ENCODE results near the gene GIGYF2.
"Not testable (repeated sequence)": the region's sequence is repeated elsewhere in the genome, so short reads cannot be mapped to it uniquely, and the experiment has no call there.

The GIGYF2 gene, protein sequence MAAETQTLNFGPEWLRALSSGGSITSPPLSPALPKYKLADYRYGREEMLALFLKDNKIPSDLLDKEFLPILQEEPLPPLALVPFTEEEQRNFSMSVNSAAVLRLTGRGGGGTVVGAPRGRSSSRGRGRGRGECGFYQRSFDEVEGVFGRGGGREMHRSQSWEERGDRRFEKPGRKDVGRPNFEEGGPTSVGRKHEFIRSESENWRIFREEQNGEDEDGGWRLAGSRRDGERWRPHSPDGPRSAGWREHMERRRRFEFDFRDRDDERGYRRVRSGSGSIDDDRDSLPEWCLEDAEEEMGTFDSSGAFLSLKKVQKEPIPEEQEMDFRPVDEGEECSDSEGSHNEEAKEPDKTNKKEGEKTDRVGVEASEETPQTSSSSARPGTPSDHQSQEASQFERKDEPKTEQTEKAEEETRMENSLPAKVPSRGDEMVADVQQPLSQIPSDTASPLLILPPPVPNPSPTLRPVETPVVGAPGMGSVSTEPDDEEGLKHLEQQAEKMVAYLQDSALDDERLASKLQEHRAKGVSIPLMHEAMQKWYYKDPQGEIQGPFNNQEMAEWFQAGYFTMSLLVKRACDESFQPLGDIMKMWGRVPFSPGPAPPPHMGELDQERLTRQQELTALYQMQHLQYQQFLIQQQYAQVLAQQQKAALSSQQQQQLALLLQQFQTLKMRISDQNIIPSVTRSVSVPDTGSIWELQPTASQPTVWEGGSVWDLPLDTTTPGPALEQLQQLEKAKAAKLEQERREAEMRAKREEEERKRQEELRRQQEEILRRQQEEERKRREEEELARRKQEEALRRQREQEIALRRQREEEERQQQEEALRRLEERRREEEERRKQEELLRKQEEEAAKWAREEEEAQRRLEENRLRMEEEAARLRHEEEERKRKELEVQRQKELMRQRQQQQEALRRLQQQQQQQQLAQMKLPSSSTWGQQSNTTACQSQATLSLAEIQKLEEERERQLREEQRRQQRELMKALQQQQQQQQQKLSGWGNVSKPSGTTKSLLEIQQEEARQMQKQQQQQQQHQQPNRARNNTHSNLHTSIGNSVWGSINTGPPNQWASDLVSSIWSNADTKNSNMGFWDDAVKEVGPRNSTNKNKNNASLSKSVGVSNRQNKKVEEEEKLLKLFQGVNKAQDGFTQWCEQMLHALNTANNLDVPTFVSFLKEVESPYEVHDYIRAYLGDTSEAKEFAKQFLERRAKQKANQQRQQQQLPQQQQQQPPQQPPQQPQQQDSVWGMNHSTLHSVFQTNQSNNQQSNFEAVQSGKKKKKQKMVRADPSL (N-terminal part only)

GRCh38 chr2:232697059-232697806 lies at the start of gene GIGYF2:
GIGYF2 (plus strand) TSS chr2:232697331; CDS start chr2:232735198, 37,867 bp downstream.
- DNase-seq, result peak; percentile 94

- no peak for DNase-seq
Measured at GRCh38 chr2:232649033-232649432, 48.1 kb upstream of the GIGYF2 start.

DNA sequence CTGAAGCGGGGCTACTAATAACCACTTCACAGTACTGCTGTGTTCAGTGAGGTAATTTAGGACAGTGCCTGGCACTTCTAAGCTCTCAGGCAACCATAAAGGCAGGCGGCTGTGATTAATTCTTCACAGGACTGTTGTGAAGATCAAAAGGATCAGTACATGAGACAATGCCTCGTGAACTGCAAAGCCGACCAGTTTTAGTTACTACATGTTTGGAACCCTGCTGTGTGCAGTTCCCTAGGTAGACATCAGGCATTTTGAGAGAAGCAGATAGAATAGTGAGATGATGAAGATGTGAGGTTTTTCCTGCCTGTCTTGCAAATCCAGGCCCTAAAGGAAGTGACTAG lies 44.7 kb upstream of the GIGYF2 start:
- DNase-seq, result no peak

DNA sequence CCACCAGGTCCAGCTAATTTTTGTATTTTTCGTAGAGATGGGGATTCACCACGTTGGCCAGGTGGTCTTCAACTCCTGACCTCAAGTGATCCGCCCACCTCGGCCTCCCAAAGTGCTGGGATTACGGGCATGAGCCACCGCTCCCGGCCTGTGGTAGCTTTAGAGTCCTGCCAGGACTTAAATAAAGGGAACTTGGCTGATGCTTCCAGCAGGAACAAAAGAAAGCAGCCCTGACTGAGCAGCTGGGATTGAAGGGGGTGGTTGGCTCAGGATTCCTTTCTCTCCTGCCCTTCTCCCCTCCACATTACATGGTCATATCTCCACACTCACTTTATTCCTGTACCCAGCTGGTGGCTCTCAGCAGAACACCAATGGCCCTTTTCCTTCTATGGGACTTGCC lies 43.7 kb upstream of the GIGYF2 start:
- no peak for DNase-seq

- DNase-seq, result no peak
Measured at GRCh38 chr2:232655392-232655791, 41.7 kb upstream of the GIGYF2 start.

DNA sequence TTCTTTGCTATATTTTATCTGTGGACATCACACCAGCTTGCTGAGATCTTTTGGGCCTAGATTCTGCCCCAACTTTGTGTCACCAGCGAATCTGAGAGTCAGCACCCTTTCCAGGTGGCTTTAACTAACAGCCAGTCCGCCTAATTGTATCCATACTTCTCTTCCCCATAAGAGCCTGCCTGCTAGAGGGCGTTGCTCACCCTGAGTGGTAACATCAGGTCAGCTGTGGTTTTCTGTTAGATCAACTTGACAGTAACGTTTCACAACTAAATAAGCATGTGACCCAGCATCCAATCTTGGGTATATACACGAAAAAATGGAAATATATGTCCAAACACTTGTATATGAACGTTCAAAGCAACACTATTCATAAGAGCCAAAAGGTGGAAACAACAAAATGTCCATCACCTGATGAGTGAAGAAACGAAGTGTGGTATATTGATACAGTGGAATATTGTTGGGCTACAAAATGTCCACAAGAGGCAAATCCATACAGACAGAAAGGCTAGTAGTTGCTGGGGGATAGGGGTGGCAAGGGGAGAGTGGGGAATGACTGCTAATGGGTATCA lies 38.8 kb upstream of the GIGYF2 start:
- DNase-seq, result no peak

GRCh38 chr2:232659359-232659758 lies 37.8 kb upstream of the GIGYF2 start:
- DNase-seq, result no peak

- DNase-seq, result no peak
Measured at GRCh38 chr2:232662486-232663260, 34.5 kb upstream of the GIGYF2 start.

- no peak for DNase-seq
Measured at GRCh38 chr2:232666051-232666805, 30.9 kb upstream of the GIGYF2 start.

DNA sequence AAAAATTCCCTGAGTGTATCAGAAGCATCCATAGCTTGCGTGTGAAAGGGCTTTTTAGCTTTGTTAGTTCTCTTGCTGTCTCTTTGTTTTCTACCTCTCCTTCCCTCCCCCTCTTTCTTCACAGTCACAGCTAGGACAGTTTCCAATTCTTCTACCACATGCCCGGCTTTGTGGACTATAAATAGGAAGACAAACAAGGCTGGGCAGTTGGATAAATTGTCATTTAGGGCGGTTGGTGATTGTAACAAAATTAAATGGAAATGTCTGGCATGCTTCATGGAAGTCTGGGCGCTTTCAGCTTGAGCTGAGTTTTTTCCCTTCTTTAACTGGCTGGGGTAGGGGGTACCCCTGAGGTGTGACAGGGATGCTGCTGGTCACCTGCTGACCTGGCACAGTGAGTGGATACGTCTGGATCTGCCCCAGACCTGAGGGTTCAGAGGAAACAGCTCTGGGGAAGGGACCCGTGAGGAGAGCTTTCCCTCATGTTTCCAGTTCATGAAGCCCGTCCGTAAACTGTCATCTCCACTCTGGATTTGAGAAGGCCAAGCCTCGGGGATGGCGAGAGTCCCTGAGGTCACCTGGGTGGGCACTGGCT lies 29.0 kb upstream of the GIGYF2 start:
- no peak for DNase-seq

DNA sequence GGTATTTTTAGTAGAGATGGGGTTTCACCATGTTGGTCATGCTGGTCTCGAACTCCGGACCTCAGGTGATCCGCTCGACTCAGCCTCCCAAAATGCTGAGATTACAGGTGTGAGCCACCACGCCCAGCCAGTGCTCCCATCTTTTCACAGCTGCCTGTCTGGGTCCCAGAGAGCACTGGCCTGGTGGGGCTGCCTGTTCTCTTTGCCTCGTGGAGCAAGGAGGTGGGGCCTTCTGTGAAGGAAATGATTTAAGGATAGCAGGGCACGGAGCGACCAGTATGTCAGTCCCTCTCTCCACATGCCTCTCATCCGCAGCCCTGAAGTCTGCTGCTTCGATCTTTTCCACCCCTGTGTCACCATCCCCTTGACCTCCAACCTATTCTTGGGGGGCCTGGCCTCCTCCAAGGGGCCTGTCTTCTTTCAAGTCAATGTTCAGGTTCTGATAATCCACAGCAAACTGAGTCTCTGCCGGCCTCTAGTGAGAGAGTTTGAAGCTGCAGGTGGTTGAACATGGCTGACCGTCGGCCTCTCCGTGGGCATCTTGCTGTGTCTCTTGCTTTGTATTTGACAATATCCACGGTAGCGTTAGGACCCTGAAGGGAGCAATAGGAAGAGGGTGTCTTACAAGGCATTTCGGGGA lies 28.2 kb upstream of the GIGYF2 start:
- no peak for DNase-seq

DNA sequence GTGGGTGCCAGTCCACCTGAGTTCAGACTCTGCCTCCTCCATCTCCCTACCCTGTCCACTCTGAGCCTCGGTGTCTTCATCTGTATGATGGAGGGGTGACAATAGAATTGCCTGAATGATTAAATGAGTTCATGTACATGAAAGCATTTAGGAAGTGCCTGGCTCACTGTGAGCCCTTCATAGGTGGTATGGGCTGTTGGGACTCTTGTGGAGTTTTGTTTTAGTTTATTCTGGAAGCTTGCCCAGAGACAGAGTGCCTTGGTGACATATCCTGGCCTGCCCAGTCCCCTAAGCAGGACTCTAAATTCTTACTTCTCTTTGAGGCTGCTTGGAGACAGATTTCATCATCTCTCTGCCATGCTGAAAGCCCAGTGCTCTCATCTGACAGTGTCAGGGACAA lies 24.5 kb upstream of the GIGYF2 start:
- no peak for DNase-seq

DNA sequence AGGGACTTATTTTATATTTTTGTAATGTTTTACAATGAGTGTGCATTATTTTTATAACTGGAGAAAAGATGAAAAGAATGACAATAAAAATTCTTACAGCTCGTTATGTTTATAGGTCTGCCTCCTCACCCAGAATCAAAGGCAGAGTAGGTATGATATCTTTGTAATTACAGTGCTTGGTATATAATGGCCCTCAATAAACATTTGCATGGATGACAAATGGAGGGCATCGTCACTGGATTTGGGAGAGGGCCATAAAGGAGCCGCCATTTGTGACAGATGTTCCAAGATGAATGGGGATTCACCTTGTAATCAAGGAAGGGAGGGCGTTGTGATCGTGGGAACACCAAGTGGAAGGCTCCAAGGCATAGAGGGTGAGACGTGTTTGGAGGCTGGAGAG lies 22.6 kb upstream of the GIGYF2 start:
- no peak for DNase-seq

- no peak for DNase-seq
Measured at GRCh38 chr2:232675381-232675780, 21.8 kb upstream of the GIGYF2 start.

- DNase-seq, result no peak
Measured at GRCh38 chr2:232680006-232680405, 17.1 kb upstream of the GIGYF2 start.

- no peak for DNase-seq
Measured at GRCh38 chr2:232681527-232681926, 15.6 kb upstream of the GIGYF2 start.

GRCh38 chr2:232683368-232683767 lies 13.8 kb upstream of the GIGYF2 start:
- no peak for DNase-seq

GRCh38 chr2:232685391-232685790 lies 11.7 kb upstream of the GIGYF2 start:
- DNase-seq, result not testable (repeated sequence)

- no peak for DNase-seq
Measured at GRCh38 chr2:232687382-232688160, 9.6 kb upstream of the GIGYF2 start.
